NOMO-1 (cell line): ENCODE measurements around the gene TFCP2L1.
A peak's percentile ranks its signal among the peaks of the same experiment; 100 is the strongest.

Experiments used
- DNase-seq, 2 experiments: peaks; one replicate each; lab custom pipeline; 2025; ENCODE audit not compliant: unreplicated experiment in 2 of 2; lab: John Stamatoyannopoulos, UW

The TFCP2L1 gene

DNA sequence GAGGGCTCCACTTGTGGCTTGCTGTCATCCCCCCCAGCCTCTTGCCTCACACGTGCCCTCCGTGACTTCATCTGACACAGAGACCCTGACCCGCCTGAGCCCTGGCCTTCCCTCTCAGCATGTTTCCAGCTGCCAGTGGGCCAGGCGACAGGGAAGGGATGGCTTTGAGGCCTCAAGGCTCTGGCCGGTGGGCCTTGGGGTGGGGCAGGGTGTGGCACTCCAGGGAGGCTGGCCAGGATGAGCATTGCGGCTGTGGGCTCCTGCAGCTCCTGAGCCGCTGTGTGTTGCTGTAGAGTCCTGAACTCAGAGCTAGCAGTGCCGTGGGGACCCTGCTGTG lies 85.0 kb downstream of the TFCP2L1 start:
- DNase-seq: no peak

DNA sequence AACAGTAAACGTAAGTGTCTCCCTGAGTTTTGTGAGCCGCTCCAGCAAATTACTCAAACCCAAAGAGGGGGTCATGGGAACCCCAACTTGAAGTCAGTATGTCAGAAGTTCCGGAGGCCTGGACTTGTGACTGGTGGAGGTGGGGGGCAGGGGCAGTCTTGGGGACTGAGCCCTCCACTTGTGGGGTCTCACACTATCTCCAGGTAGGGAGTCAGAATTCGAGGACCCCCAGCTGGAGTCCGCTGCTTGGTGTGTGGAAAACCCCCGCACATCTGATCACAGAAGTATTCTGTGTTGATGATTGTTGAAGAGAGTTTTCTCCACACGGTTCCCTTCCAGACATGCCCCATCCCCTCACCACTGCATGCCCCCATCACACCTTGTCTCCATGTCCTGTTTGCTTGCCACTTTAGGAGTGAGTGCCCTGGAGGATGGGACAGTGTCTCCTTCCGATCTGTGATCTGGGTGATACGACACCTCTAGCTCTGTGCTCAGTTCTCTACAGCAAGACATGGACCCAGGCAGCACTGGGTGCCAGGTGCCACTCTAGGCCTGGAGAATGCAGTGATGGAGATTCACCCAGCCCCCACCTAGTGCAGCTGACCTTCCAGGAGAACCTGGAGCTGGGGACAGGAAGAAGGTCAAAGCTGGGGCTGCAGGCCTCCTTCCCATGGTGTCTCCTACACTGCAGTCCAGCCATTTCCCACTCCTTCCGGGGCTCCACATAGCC lies 85.6 kb downstream of the TFCP2L1 start:
- no peak for DNase-seq

- DNase-seq: peak; percentile 68 to 91
Observed at GRCh38 chr2:121197369-121198091, 87.5 kb downstream of the TFCP2L1 start.

DNA sequence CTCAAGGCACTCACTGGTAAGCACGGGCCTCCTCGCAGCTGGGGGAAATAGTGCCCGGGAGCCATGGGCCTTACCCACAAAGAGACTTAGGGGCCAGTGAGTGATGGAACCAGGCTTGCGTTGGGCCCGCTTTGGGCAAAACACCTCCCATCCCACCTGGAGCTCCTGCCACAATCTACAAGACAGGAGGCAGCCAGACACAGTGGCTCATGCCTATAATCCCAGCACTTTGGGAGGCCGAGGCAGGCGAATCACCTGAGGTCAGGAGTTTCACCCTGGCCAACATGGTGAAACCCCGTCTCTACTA lies 88.2 kb downstream of the TFCP2L1 start:
- DNase-seq: no peak

DNA sequence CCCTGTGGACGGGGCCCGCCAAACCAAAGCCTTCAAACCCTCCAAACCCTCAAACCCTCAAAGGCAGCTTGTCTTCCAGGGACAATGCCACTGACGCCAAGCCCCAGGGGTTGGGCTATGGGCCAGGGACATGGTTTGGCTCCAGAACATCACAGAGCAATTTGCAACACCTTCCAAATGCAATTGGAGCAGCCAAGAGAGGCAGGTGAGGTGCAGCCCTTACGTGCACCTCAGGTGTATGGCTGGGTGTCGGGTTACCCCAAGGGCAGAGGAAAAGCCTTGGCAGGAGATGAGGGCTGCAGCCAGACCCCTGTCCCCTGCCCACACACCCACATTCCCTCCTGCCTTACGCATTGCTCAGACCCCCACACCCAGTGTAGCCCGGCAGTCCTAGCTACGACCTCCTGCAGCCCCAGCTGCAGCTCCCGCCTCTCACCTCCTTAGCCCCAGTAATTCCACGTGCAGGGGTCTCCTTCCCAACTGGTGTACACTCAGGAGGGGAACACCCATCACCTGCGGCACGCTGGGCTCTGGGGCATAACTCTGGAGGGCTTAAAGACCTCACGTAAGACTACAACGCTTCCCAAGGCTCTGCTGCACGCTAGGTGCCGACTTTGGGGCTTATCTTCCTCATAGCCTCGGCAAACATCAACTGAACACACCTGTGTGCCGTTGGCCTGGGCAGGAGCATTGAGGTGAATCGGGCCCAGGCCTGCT lies 88.7 kb downstream of the TFCP2L1 start:
- no peak for DNase-seq

DNA sequence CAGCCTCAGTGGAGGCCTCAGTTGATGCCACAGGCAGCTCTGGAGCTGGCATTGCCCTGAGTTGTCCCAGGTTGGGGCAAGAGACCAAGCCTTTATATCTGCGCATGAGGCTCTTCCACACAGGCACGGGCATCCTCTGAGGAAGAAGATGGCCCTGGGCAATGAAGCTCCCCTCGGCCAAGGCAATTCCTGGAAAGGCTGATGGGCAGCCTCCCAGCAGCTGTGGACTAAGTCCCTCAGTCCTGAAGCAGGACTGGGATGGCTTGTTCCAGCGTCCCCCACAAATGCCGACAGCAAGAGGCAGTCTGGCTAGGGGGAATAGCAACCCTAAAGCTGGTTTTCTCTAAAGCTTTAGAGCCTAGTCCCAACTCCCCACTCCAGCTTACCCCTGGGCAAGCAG lies 90.0 kb downstream of the TFCP2L1 start:
- DNase-seq: no peak

DNA sequence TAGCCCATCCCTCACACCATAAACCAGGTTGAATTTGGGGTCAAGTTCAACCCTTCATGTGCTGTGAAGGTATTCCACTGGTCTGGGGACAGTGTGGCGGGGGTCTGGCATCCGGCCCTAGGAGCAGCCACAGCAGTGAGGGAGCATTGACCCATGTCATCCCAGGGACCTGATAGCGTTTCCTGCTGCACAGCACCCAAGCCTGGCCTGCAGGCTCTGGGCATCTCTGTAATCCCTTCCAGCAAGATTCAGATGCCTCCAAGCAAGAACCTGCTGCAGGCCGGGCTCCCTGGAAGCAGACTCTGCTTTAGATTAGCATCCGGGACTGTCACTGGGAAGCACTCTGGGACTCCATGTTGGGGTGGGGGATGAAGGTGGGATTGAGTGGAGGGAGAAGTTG lies 90.4 kb downstream of the TFCP2L1 start:
- no peak for DNase-seq

- no peak for DNase-seq
Observed at GRCh38 chr2:121193185-121193584, 91.8 kb downstream of the TFCP2L1 start.

GRCh38 chr2:121192576-121192975 lies 92.4 kb downstream of the TFCP2L1 start:
- DNase-seq: no peak

GRCh38 chr2:121191191-121192170 lies 93.5 kb downstream of the TFCP2L1 start:
- DNase-seq: no peak

GRCh38 chr2:121189661-121190381 lies 95.2 kb downstream of the TFCP2L1 start:
- DNase-seq: no peak

GRCh38 chr2:121189011-121189410 lies 96.0 kb downstream of the TFCP2L1 start:
- peak; percentile 42 to 47 for DNase-seq

DNA sequence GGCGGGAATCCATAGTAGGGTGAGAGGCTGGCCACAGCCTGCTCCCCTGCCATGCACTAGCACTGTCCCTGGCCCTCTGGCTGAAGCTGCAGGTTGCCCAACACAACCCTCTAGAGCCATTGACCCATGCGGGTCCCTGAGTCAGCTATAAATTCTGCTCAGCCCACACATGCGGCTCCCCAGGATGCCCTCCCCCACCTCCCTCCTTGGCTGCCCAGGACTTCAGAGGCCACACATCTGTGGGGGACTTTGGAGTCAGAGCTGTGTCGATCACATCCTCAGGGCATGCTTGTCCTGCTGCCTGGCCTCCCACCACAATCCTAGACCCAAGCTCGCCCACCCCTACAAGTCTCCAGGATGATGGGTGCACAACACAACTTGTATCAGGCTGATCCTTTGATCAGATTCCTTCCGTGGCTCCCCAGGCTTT lies 97.0 kb downstream of the TFCP2L1 start:
- DNase-seq: no peak

DNA sequence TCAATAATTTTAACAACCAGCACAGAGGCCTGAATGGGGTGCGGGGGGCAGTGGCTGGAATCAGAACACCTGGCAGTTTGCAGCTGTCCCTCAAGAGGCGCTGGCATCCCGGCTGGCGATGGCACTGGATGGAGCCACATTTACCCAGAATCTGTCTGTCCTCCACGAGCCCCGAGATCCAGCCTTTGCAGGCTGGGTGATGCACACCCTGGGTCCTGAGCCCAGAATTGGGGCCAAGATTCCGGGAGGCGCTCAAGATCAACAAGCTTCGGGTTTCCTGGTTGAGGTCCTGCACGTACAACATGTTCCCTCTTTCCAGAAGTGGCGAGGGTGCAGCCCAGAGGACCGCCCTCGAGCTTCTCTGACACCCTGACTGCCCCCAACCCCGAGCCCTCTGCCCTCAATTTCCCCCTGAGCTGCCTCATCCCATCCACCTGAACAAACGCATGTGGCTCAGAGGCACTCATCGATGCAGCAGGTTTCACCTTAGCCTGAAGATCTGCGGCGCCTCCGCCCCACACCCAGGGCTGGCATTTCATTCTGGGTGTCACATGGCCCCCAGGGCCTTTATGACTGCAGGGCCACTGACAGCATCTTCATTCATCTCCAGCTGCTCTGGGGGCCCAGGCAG lies 97.5 kb downstream of the TFCP2L1 start:
- no peak for DNase-seq

DNA sequence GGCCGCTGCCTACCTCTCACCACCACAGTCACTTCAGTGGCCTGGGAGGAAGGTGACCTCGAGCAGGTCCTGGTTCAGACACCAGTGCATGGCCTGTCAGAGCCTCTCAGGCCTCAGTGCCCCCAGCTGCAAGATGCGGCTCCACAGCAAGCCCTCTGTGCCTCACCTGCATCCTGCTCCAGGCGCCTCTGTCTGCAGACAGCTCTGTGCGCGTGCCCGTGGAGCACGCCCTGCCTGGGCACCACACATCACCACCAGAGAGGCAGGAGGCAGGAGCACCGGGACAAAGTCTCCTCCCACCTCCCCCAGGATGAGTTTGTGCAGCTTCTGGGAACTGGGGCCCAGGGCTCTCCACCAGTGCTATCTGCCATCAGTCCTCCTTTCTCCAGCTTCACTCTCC lies 98.7 kb downstream of the TFCP2L1 start:
- no peak for DNase-seq

- DNase-seq: no peak
Observed at GRCh38 chr2:121185571-121186074, 99.4 kb downstream of the TFCP2L1 start.

DNA sequence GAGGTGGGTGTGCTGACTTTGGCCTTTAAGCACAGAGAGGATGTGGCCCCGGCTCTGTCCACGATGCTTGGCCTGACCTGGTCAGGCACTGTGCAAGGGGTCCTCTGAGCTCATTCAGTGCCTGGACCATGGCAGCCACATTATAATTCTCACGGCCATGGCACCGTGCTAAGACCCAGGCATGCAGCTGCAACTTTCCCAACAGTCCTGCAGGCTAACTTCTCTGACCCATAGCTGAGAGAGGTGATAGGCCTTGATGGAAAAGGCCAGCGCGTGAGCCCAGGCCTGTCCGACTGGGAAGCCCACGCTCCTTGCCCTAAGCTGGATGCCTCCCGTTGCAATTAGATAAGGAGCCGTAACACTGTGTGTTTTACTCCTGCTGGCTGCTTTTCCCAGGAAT lies 99.9 kb downstream of the TFCP2L1 start:
- no peak for DNase-seq

DNA sequence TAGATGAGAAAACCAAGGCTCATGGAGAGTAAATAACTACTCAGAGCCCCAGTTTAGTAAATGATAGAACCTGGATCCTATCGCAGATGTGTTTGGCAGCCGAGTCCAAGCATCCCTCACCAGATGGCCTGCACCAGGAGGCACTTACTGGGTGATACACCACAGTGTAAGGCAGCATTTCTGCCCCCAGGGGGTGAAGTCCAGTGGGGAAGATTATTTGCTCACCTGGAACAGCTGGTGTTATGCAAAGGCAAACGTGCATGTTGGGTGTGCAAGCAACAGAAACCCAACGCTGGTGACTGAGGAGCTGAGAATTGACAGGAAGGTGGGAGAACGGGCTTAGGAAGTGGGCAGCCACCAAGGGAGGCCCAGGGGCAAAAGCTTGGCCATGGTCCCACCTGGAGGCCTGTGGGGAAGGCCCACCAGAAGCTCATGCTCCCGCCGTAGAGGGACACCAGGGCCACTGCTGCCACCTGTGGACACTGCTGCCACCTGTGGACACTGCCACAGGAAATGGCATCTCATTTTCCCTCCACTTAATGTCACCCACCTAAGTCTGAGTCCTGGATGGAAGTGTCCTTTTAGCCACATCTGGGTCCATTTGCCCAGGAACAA lies 100.6 kb downstream of the TFCP2L1 start:
- DNase-seq: no peak

- no peak for DNase-seq
Observed at GRCh38 chr2:121182520-121182919, 102.5 kb downstream of the TFCP2L1 start.
